ENCODE results near the gene EVI5L.

EVI5L gene

GRCh38 chr19:7879111-7879807 is 49.2 kb downstream of the EVI5L start:
- H3K4me2 ChIP-seq (ENCODE audit: low read length) = no peak overlapping the region

DNA sequence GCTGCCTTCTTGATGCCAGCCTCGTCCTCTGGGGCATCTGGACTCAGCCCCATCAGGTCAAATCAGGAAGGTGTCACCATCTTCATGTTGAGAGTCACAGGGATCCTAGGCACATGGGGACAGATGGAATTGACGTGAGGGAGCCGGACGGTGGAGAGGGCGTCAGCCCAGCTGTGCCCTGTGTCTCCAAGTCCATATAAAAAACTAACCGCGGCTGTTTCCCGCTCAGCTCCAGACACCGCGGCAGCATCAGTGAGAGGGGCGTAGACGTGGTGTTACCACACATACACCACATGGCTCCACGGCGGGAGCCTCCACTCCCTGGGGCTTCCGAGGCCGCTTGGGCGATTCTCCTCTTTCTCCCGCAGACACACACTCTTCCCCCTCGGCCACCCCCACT is 49.8 kb downstream of the EVI5L start:
- no peak overlapping the region for H3K27ac ChIP-seq (ENCODE audit: low read depth, low read length)
- no peaks in the 10 kb centered on the region for H3K4me1 ChIP-seq (ENCODE audit: control insufficient read depth, low read length)
- H3K27me3 ChIP-seq (ENCODE audit: control insufficient read depth, low read length) = peaks cover under 1% of the 10 kb centered on the region; the same call in 1 of the 2 replicates
- no peaks in the 10 kb centered on the region for H3K79me2 ChIP-seq (ENCODE audit: control insufficient read depth, low read length)
- no peaks in the 10 kb centered on the region for H3K9me2 ChIP-seq (replicated peaks; ENCODE audit: control insufficient read depth, low read length)
- H3F3A ChIP-seq (ENCODE audit: control insufficient read depth, insufficient read depth) = no peaks in the 10 kb centered on the region
- no peak for TF ChIP-seq EZH2phosphoT487 (IDR thresholded peaks at IDR 0.05; ENCODE audit: borderline replicate concordance, low read length)
- TF ChIP-seq, protein P1, sequence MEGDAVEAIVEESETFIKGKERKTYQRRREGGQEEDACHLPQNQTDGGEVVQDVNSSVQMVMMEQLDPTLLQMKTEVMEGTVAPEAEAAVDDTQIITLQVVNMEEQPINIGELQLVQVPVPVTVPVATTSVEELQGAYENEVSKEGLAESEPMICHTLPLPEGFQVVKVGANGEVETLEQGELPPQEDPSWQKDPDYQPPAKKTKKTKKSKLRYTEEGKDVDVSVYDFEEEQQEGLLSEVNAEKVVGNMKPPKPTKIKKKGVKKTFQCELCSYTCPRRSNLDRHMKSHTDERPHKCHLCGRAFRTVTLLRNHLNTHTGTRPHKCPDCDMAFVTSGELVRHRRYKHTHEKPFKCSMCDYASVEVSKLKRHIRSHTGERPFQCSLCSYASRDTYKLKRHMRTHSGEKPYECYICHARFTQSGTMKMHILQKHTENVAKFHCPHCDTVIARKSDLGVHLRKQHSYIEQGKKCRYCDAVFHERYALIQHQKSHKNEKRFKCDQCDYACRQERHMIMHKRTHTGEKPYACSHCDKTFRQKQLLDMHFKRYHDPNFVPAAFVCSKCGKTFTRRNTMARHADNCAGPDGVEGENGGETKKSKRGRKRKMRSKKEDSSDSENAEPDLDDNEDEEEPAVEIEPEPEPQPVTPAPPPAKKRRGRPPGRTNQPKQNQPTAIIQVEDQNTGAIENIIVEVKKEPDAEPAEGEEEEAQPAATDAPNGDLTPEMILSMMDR (IDR thresholded peaks at IDR 0.05; ENCODE audit: low read depth, low read length, poor library complexity, severe bottlenecking) = no peak
- no peaks in the 10 kb centered on the region for H3K36me3 ChIP-seq (ENCODE audit: control insufficient read depth, low read length)
- no peak overlapping the region for H3K4me2 ChIP-seq (ENCODE audit: low read length)
- no peaks in the 10 kb centered on the region for H4K20me1 ChIP-seq (ENCODE audit: control insufficient read depth, insufficient read depth, low read depth, low read length)
- H3K9me3 ChIP-seq (ENCODE audit: control insufficient read depth, insufficient read depth, low read length) = no peaks in the 10 kb centered on the region
- no peak overlapping the region for H3K4me3 ChIP-seq (ENCODE audit: low read length)

More at GRCh38 chr19:7879111-7879807, 49.2 kb downstream of the EVI5L start:
- H3K9me2 ChIP-seq (replicated peaks; ENCODE audit: control insufficient read depth, low read length) = no peaks in the 10 kb centered on the region
- H4K20me1 ChIP-seq (ENCODE audit: control insufficient read depth, insufficient read depth, low read depth, low read length) = no peaks in the 10 kb centered on the region
- TF ChIP-seq EZH2phosphoT487 (IDR thresholded peaks at IDR 0.05; ENCODE audit: borderline replicate concordance, low read length) = no peak
- TF ChIP-seq, protein P1 (IDR thresholded peaks at IDR 0.05; ENCODE audit: low read depth, low read length, poor library complexity, severe bottlenecking) = no peak
- H3K36me3 ChIP-seq (ENCODE audit: control insufficient read depth, low read length) = no peaks in the 10 kb centered on the region
- no peak overlapping the region for H3K4me3 ChIP-seq (ENCODE audit: low read length)
- peaks cover 5% of the 10 kb centered on the region; the same call in 1 of the 2 replicates for H3K27me3 ChIP-seq (ENCODE audit: control insufficient read depth, low read length)
- 0 out of 2 replicates have a peak, but pooled peaks cover 3% of the 10 kb centered on the region for H3K4me1 ChIP-seq (ENCODE audit: control insufficient read depth, low read length)
- no peaks in the 10 kb centered on the region for H3K79me2 ChIP-seq (ENCODE audit: control insufficient read depth, low read length)
- H3K27ac ChIP-seq (ENCODE audit: low read depth, low read length) = no peak overlapping the region
- H3F3A ChIP-seq (ENCODE audit: control insufficient read depth, insufficient read depth) = no peaks in the 10 kb centered on the region
- no peaks in the 10 kb centered on the region for H3K9me3 ChIP-seq (ENCODE audit: control insufficient read depth, insufficient read depth, low read length)

- Histone ChIP-seq H3K27ac (ENCODE audit: low read depth, low read length) (no peak overlapping the region), H3K9me2 (replicated peaks; ENCODE audit: control insufficient read depth, low read length) (no peaks in the 10 kb centered on the region), H3K27me3 (ENCODE audit: control insufficient read depth, low read length) (no peaks in the 10 kb centered on the region), H3K79me2 (ENCODE audit: control insufficient read depth, low read length) (no peaks in the 10 kb centered on the region), H4K20me1 (ENCODE audit: control insufficient read depth, insufficient read depth, low read depth, low read length) (no peaks in the 10 kb centered on the region), H3K36me3 (ENCODE audit: control insufficient read depth, low read length) (no peaks in the 10 kb centered on the region), H3F3A (ENCODE audit: control insufficient read depth, insufficient read depth) (no peaks in the 10 kb centered on the region), H3K9me3 (ENCODE audit: control insufficient read depth, insufficient read depth, low read length) (no peaks in the 10 kb centered on the region), H3K4me1 (ENCODE audit: control insufficient read depth, low read length) (no peaks in the 10 kb centered on the region), H3K4me3 (ENCODE audit: low read length) (no peak overlapping the region), H3K4me2 (ENCODE audit: low read length) (no peak overlapping the region)
- no peak for TF ChIP-seq EZH2phosphoT487 (IDR thresholded peaks at IDR 0.05; ENCODE audit: borderline replicate concordance, low read length)
- TF ChIP-seq, protein P1 (IDR thresholded peaks at IDR 0.05; ENCODE audit: low read depth, low read length, poor library complexity, severe bottlenecking) = no peak
Measured at GRCh38 chr19:7881910-7882309, 51.9 kb downstream of the EVI5L start.
